Measurements from ENCODE around the gene HRAS. TPM values are rescaled to one million over a fixed set of nuclear protein-coding genes. Genes with fewer than 3 reads are reported as not detected.
A peak's percentile ranks its signal among the peaks of the same experiment; 100 is the strongest.

Gene HRAS
- total and polyA plus RNA-seq, 2 of the 13 experiments (the other 11 are each of a cell fraction or from before 2014, with no cell fraction given), result 32.9 to 50.0 TPM

GRCh38 chr11:575996-576768, 40.8 kb upstream of the HRAS start, which contains the start of gene PHRF1 (continued):
- TF ChIP-seq ZNF563 (CRISPR knock-in tag; IDR thresholded peaks at IDR 0.05) (0 out of 2 replicates have a peak, but pooled peaks have one; percentile 13), RBM39 (IDR thresholded peaks at IDR 0.05; ENCODE audit: low read depth, low read length, poor library complexity, severe bottlenecking) (peak; percentile 33), XRCC5 (optimal IDR thresholded peaks at IDR 0.05; ENCODE audit: low read length) (peak; percentile 52), ZNF484 (CRISPR knock-in tag; IDR thresholded peaks at IDR 0.05; ENCODE audit: borderline replicate concordance, low read depth) (0 out of 2 replicates have a peak, but pooled peaks have one; percentile 45), GLMP (CRISPR knock-in tag; IDR thresholded peaks at IDR 0.05; ENCODE audit: borderline replicate concordance) (no peak), GLI4 (CRISPR knock-in tag; IDR thresholded peaks at IDR 0.05; ENCODE audit: borderline replicate concordance) (0 out of 2 replicates have a peak, but pooled peaks have one; percentile 42), ZSCAN9 (CRISPR knock-in tag; IDR thresholded peaks at IDR 0.05; ENCODE audit: borderline replicate concordance) (0 out of 2 replicates have a peak, but pooled peaks have one; percentile 32), TFDP1 (CRISPR knock-in tag; IDR thresholded peaks at IDR 0.05; ENCODE audit: borderline replicate concordance) (peak; percentile 85; the same call in 1 of the 2 replicates), ARID5B (CRISPR knock-in tag; IDR thresholded peaks at IDR 0.05) (peak; percentile 20; the same call in 1 of the 2 replicates), CBFB (CRISPR knock-in tag; IDR thresholded peaks at IDR 0.05) (0 out of 2 replicates have a peak, but pooled peaks have one; percentile 60), BCL3 (CRISPR knock-in tag; IDR thresholded peaks at IDR 0.05) (0 out of 2 replicates have a peak, but pooled peaks have one; percentile 44), NFE2L1 (CRISPR knock-in tag; IDR thresholded peaks at IDR 0.05; ENCODE audit: borderline replicate concordance) (no peak), GMEB1 (CRISPR knock-in tag; IDR thresholded peaks at IDR 0.05; ENCODE audit: borderline replicate concordance) (peak; percentile 81), HOXA3 (CRISPR knock-in tag; IDR thresholded peaks at IDR 0.05) (peak; percentile 39; the same call in 1 of the 2 replicates)
